BLaER1 (cell line): ENCODE results near the gene MTFR2.
"Not testable (repeated sequence)": the region's sequence is repeated elsewhere in the genome, so short reads cannot be mapped to it uniquely, and the experiment has no call there.

Experiments
- H3K27ac ChIP-seq: shearing (Covaris generic); formaldehyde crosslinking; 2 replicates; pipeline ENCODE4 v1.8.1; 2022
- H3K27me3 ChIP-seq: shearing (Covaris generic); formaldehyde crosslinking; 2 replicates; pipeline ENCODE4 v1.8.1; 2022
- H3K36me3 ChIP-seq: shearing (Covaris generic); formaldehyde crosslinking; 2 replicates; pipeline ENCODE4 v1.8.1; 2022
- H3K4me1 ChIP-seq: shearing (Covaris generic); formaldehyde crosslinking; 2 replicates; pipeline ENCODE4 v1.8.1; 2022
- H3K4me2 ChIP-seq: shearing (Covaris generic); formaldehyde crosslinking; 2 replicates; pipeline ENCODE4 v1.8.1; 2022
- H3K4me3 ChIP-seq: shearing (Covaris generic); formaldehyde crosslinking; 2 replicates; pipeline ENCODE4 v1.8.1; 2022
- H3K9ac ChIP-seq: shearing (Covaris generic); formaldehyde crosslinking; 2 replicates; pipeline ENCODE4 v1.8.1; 2022
- H3K9me3 ChIP-seq: shearing (Covaris generic); formaldehyde crosslinking; 2 replicates; pipeline ENCODE4 v1.8.1; 2022
- H4K20me1 ChIP-seq: shearing (Covaris generic); formaldehyde crosslinking; 2 replicates; pipeline ENCODE4 v1.8.1; 2022
- Cebpa-rat ChIP-seq: shearing (Covaris generic); IDR thresholded peaks from 2 replicates; pipeline ENCODE4 v1.8.1; 2022

MTFR2 gene

DNA sequence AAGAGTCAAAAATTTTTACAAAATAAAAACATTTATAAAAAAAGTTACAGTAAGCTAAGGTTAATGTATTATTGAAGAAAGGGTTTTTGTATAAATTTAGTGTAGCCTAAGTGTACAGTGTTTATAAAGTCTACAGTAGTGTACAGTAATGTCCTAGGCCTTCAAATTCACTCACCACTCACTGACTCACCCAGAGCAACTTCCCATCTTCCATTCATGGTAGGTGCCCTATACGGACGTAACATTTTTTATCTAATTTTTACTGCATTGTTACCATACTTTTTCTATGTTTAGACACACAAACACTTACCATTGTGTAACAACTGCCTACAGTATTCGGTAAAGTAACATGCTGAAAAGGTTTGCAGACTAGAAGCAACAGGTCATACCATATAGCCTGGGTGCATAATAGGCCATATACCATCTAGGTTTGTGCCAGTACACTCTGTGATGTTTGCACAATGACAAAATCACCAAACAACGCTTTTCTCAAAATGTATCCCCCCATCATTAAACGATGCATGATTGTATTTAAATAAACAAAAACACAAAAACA is 6.0 kb downstream of the MTFR2 start:
- no peaks in the 10 kb centered on the region for H3K9me3 ChIP-seq
- no peak overlapping the region for H3K4me2 ChIP-seq
- no peak overlapping the region for H3K4me3 ChIP-seq
- peaks cover 73% of the 10 kb centered on the region for H3K36me3 ChIP-seq
- H3K27me3 ChIP-seq, result no peaks in the 10 kb centered on the region
- H3K9ac ChIP-seq, result no peak overlapping the region
- TF ChIP-seq Cebpa-rat, result no peak
- no peak overlapping the region for H3K27ac ChIP-seq
- peaks cover 7% of the 10 kb centered on the region for H3K4me1 ChIP-seq
- H4K20me1 ChIP-seq, result no peaks in the 10 kb centered on the region

DNA sequence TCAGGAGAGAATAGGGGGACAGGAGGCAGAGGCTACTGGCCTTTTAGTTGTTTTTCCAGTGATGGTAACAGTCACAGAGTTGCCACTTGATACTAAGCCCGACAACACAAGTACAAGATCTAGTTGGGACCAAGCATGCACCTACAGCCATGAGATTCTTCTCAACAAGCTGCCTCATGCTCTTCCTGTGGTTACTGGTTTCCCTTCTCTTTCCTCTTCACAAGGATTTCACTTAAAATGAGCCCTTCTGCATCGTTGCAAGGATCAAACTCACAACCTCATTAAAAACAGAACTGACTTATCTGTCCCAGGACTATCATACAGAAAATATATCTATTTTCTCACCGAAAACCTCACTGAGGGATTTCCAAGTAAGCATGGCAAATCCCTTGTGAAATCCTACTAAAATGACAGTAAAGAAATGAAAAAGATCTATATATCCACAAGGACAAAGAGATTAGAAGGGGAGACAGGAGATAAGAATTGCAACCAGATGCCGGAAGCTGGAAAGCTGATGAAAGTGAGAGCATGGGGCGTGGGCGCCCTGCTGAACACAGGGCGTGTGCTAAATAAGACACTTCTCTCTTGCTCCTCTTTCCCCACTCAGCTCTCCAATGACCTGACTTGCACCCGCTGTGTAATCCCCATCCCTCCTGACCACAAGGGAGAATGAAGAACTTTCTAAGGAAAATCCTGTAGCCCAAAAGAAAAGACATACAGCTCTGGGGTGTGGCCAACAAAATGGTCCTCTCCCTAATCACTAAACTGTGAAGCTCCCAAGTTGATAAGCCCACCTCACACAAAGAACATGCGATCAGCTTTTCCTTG is 13.4 kb downstream of the MTFR2 start:
- peak overlapping the region; percentile 5 for H3K27ac ChIP-seq
- no peaks in the 10 kb centered on the region for H4K20me1 ChIP-seq
- peak overlapping the region; percentile 44; the same call in 1 of the 2 replicates for H3K4me2 ChIP-seq
- TF ChIP-seq Cebpa-rat, result no peak
- peaks cover 28% of the 10 kb centered on the region for H3K4me1 ChIP-seq
- H3K27me3 ChIP-seq, result no peaks in the 10 kb centered on the region
- peaks cover 84% of the 10 kb centered on the region for H3K36me3 ChIP-seq
- no peak overlapping the region for H3K4me3 ChIP-seq
- no peak overlapping the region for H3K9ac ChIP-seq
- no peaks in the 10 kb centered on the region for H3K9me3 ChIP-seq

DNA sequence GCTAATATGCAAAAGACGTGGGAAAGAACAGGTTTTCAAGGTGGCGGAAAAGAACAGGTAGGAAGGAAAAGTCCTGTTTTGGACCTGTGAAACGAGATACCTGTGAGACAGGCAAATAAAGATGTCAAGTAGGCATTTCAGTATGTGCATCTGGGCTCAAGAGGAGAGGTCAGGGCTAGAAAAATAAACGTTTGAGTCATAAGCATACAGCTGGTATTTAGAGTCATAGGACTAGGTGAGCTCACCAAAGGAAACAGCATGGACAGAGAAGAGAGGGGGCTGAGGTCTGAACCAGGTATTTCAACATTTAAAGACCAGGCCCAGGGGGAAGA is 14.9 kb downstream of the MTFR2 start:
- Histone ChIP-seq H3K9ac (no peak overlapping the region), H3K4me2 (no peak overlapping the region), H4K20me1 (no peaks in the 10 kb centered on the region), H3K27ac (no peak overlapping the region), H3K4me3 (no peak overlapping the region), H3K4me1 (peaks cover 28% of the 10 kb centered on the region), H3K36me3 (peaks cover 79% of the 10 kb centered on the region), H3K27me3 (no peaks in the 10 kb centered on the region), H3K9me3 (no peaks in the 10 kb centered on the region)
- TF ChIP-seq Cebpa-rat, result no peak

DNA sequence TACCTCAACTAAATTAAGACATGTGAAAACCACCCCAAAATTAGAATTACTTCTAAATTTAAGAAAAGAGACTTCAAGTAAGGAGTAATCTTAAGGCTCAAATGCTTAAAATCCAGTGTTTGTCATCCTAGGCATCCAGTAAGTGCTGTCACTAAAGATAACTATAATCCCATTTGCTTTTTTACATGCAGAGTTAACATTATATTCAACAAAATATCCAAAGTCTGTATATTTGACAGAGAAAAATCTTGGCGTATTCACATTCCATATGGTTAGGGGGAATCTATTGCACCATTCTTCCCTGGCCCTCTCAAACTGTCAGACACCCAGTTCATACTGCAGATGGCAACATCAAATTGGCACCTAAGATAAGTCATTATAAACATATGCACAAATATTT is 17.4 kb downstream of the MTFR2 start:
- no peaks in the 10 kb centered on the region for H4K20me1 ChIP-seq
- no peak overlapping the region for H3K4me2 ChIP-seq
- peaks cover 64% of the 10 kb centered on the region for H3K36me3 ChIP-seq
- H3K27me3 ChIP-seq, result no peaks in the 10 kb centered on the region
- peaks cover 35% of the 10 kb centered on the region for H3K4me1 ChIP-seq
- no peaks in the 10 kb centered on the region for H3K9me3 ChIP-seq
- no peak for TF ChIP-seq Cebpa-rat
- H3K9ac ChIP-seq, result no peak overlapping the region
- no peak overlapping the region for H3K4me3 ChIP-seq
- no peak overlapping the region for H3K27ac ChIP-seq

DNA sequence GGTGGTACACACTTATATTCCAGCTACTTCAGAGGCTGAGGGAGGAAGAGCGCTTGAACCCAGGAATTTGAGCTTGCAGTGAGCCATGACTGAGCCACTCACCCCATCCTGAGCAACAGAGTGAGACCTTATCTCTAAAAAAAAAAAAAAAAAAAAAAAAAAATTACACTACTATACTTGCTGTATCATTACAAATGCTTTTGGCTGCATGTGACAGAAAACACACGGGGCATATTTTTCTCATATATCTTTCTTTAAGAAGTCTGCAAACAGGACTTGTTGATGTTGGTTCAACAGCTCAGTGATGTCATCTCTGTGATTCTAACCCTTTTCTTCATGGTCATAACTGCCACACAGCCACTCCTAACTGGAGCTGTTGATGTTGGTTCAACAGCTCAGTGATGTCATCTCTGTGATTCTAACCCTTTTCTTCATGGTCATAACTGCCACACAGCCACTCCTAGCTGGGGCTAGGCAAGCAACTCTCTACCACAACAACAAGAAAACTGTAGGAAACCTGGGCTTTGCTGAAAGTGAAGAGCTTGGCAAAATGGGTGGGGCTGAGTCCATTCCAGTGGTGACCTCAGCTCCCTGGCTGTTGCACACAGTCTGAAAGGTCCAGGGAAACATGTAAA is 19.8 kb downstream of the MTFR2 start:
- no peak overlapping the region for H3K27ac ChIP-seq
- no peak for TF ChIP-seq Cebpa-rat

DNA sequence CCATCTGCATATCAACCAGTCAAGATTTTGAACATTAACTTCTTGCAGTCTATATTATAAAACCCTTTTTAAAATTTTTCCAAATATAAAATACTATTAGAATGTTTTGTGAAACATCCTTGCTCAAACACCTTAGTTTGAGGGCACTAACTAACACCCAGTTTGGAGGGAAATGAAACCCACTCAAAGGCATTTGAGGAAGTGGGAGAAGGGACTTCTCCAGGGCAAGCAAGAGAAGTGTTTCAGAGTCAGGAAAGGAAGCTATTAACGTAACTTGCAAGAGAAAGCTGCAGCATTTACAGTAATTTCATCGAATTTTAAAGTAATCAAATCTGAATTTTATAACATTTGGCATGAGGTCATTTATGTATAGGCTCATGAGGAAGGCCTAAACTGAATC is 21.3 kb downstream of the MTFR2 start:
- Histone ChIP-seq H3K36me3 (peaks cover 29% of the 10 kb centered on the region), H3K4me2 (no peak overlapping the region), H3K4me1 (peaks cover 6% of the 10 kb centered on the region; the same call in 1 of the 2 replicates), H3K27ac (no peak overlapping the region), H3K4me3 (no peak overlapping the region), H3K9ac (no peak overlapping the region), H4K20me1 (no peaks in the 10 kb centered on the region), H3K9me3 (no peaks in the 10 kb centered on the region), H3K27me3 (no peaks in the 10 kb centered on the region)
- TF ChIP-seq Cebpa-rat, result no peak

More for the DNA sequence above, 19.8 kb downstream of the MTFR2 start:
- Histone ChIP-seq H3K36me3 (peaks cover 42% of the 10 kb centered on the region), H3K27me3 (no peaks in the 10 kb centered on the region), H3K4me3 (no peak overlapping the region), H3K9me3 (no peaks in the 10 kb centered on the region), H3K4me2 (no peak overlapping the region), H3K4me1 (peaks cover 19% of the 10 kb centered on the region; the same call in 1 of the 2 replicates), H4K20me1 (no peaks in the 10 kb centered on the region), H3K9ac (no peak overlapping the region)

DNA sequence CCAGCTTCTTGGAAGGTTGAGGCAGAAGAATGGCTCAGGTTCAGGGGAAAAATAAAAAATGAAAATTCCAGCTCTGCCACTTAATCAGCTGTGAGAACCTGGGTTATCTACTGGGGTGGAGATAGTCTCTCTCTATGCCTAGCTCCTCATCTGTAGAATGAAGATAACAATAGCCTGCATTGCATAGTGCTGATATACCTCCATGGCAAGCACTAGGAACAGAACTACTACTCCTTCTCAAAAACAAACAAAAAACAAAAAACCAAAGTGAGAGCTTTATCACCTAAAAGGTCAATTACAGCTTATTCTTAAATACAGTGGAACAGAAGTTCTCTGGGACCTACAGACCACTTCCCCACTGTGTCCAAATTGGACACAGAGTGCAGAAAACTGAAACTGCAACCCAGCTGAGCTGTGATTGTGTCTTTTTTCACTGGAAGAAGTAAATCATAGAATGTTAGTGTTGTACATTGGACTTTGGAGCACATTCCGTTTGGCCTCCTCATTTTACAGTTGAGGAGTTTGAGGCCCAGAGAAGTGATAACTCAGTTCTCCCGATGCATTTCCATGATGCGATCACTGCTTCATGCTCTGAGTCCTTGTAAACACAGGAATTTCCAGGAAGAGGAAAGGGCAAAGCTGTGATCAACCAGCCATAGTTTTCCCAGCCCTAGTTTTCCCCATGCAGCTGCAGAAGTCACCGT is 23.3 kb downstream of the MTFR2 start:
- H3K9ac ChIP-seq, result no peak overlapping the region
- H3K4me3 ChIP-seq, result no peak overlapping the region

DNA sequence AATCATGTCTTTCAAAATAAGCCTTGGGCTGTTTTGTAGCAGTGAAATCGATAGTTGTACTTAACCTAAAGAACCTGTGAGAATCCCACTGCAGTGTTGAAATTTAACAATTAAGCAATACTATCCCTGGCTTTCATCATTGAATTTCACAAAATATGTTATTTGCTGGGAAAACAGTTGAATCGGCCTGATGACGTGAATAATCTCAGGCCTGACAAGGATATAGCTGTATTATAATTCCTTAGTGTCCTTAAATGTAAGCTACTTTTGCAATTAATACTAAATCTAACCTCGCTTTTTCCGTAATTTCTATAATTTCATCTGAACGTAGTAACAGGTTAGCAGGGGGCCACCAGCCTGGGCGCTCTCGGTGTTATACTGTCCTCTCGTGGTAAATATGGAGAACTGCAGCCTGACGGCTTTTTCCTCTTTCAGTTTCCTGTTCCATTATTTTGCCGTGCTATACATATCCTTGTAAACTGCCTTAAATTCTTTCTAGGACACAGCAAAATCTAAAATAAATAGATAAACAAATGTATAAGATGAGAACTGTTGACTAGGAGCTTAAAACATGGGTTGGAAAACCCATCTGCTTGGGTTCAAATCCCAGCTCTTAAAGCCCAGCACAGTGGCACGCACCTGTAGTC is 24.0 kb downstream of the MTFR2 start:
- Histone ChIP-seq H3K4me2 (peak overlapping the region; percentile 40), H3K27ac (no peak overlapping the region), H3K36me3 (peaks cover 17% of the 10 kb centered on the region), H3K4me3 (no peak overlapping the region), H3K27me3 (no peaks in the 10 kb centered on the region), H3K9ac (no peak overlapping the region), H4K20me1 (no peaks in the 10 kb centered on the region), H3K4me1 (peaks cover 6% of the 10 kb centered on the region; the same call in 1 of the 2 replicates), H3K9me3 (0 out of 2 replicates have a peak, but pooled peaks cover 1% of the 10 kb centered on the region)
- no peak for TF ChIP-seq Cebpa-rat

More for the DNA sequence above, 23.3 kb downstream of the MTFR2 start:
- Histone ChIP-seq H3K9me3 (no peaks in the 10 kb centered on the region), H3K27me3 (no peaks in the 10 kb centered on the region), H3K27ac (no peak overlapping the region), H3K4me1 (peaks cover 6% of the 10 kb centered on the region; the same call in 1 of the 2 replicates), H4K20me1 (no peaks in the 10 kb centered on the region), H3K4me2 (peak overlapping the region; percentile 40), H3K36me3 (peaks cover 17% of the 10 kb centered on the region)
- TF ChIP-seq Cebpa-rat, result no peak

DNA sequence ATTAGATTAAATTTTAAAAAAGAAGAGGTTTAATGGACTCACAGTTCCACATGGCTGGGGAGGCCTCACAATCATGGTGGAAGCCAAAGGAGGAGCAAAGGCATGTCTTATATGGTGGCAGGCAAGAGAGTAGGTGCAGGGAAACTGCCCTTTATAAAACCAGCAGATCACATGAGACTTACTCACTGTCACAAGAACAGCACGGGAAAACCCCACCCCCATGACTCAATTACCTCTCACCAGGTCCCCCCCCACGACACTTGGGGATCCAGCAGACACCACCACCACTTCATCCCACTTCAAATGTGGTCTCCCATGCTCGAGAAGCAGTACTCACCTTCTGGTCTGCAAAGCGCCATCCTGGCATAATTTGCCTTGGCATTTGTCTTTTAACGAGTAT is 24.6 kb downstream of the MTFR2 start:
- H3K27me3 ChIP-seq, result no peaks in the 10 kb centered on the region
- H3K4me3 ChIP-seq, result no peak overlapping the region
- no peak overlapping the region for H3K27ac ChIP-seq
- H3K9me3 ChIP-seq, result 0 out of 2 replicates have a peak, but pooled peaks cover 5% of the 10 kb centered on the region
- no peak for TF ChIP-seq Cebpa-rat
- H3K36me3 ChIP-seq, result peaks cover 11% of the 10 kb centered on the region
- H3K4me1 ChIP-seq, result peaks cover 6% of the 10 kb centered on the region; the same call in 1 of the 2 replicates
- no peak overlapping the region for H3K9ac ChIP-seq
- no peak overlapping the region for H3K4me2 ChIP-seq
- no peaks in the 10 kb centered on the region for H4K20me1 ChIP-seq

DNA sequence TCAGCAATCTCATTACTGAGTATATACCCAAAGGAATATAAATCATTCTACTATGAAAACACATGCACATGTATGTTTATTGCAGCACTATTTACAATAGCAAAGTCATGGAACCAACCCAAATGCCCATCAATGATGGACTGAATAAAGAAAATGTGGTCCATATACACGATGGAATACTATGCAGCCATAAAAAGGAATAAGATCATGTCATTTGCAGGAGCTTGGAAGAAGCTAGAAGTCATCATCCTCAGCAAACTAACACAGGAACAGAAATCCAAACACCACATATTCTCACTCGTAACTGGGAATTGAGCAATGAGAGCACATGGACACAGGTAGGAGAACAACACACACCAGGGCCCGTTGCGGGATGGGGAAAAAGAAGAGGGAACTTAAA is 25.1 kb downstream of the MTFR2 start:
- H4K20me1 ChIP-seq, result not testable (repeated sequence)

More for the DNA sequence above, 25.1 kb downstream of the MTFR2 start:
- not testable (repeated sequence) for H3K4me2 ChIP-seq, H3K4me1 ChIP-seq, H3K9ac ChIP-seq, H3K4me3 ChIP-seq, H3K27me3 ChIP-seq, H3K36me3 ChIP-seq, H3K9me3 ChIP-seq, H3K27ac ChIP-seq
